GM12878 (cell line): ENCODE measurements around the gene C15orf40. TPM values are rescaled to one million over a fixed set of nuclear protein-coding genes. Genes with fewer than 3 reads are reported as not detected.

Experiments used
- BMI1 ChIP-seq: fragments of 450-650 bp; IDR thresholded peaks from 2 replicates; pipeline ENCODE4 v1.6.1; 2016; ENCODE audit warnings: mild to moderate bottlenecking, moderate library complexity, borderline replicate concordance
- CBX3 ChIP-seq: fragments of 200-600 bp; sonication (generic); IDR thresholded peaks from 2 replicates; pipeline ENCODE4 v1.6.1; 2016; ENCODE audit warnings: low read depth, borderline replicate concordance
- CREM ChIP-seq: IDR thresholded peaks from 2 replicates; pipeline ENCODE4 v1.6.1; 2014; ENCODE audit warnings: antibody characterized with exemption, low read depth
- DPF2 ChIP-seq: fragments of 450-650 bp; IDR thresholded peaks from 2 replicates; pipeline ENCODE4 v1.6.1; 2017; ENCODE audit warnings: mild to moderate bottlenecking
- EP300 ChIP-seq, 2 experiments: fragments of 150-350 bp in 1 of 2; IDR thresholded peaks; 2 replicates each; pipeline ENCODE4 v1.6.1; 2011 to 2012; ENCODE audit warnings: low read depth in 2 of 2, low read length in 2 of 2, borderline replicate concordance in 1 of 2, improper control_type of control experiment in 1 of 2, inconsistent platforms in 1 of 2; ENCODE audit not compliant: control insufficient read depth in 1 of 2
- GATAD2B ChIP-seq: fragments of 450-650 bp; conservative IDR thresholded peaks from 2 replicates; pipeline ENCODE4 v1.6.1; 2017; ENCODE audit warnings: low read depth, mild to moderate bottlenecking, moderate library complexity
- IKZF2 ChIP-seq, 2 experiments: fragments of 450-650 bp; IDR thresholded peaks; 2 replicates each; pipeline ENCODE4 v1.6.1; 2017; ENCODE audit warnings: mild to moderate bottlenecking in 2 of 2, moderate library complexity in 2 of 2
- JUNB ChIP-seq: IDR thresholded peaks from 2 replicates; pipeline ENCODE4 v1.6.1; 2016; ENCODE audit warnings: antibody characterized with exemption, mild to moderate bottlenecking
- KAT2A ChIP-seq: conservative IDR thresholded peaks from 2 replicates; pipeline ENCODE4 v1.6.1; 2011; ENCODE audit warnings: low read depth, low read length; ENCODE audit not compliant: control insufficient read depth
- KLF5 ChIP-seq: fragments of 450-650 bp; IDR thresholded peaks from 2 replicates; pipeline ENCODE4 v1.6.1; 2014; ENCODE audit warnings: mild to moderate bottlenecking; ENCODE audit not compliant: partially characterized antibody
- LARP7 ChIP-seq: fragments of 450-650 bp; IDR thresholded peaks from 2 replicates; pipeline ENCODE4 v1.6.1; 2017; ENCODE audit warnings: mild to moderate bottlenecking
- NBN ChIP-seq: fragments of 450-650 bp; IDR thresholded peaks from 2 replicates; pipeline ENCODE4 v1.6.1; 2016
- NFYB ChIP-seq: IDR thresholded peaks from 2 replicates; pipeline ENCODE4 v1.6.1; 2011; ENCODE audit warnings: low read depth, mild to moderate bottlenecking, low read length, improper control_type of control experiment, moderate library complexity; ENCODE audit not compliant: insufficient read depth
- NR2F1 ChIP-seq: fragments of 450-650 bp; conservative IDR thresholded peaks from 2 replicates; pipeline ENCODE4 v1.6.1; 2017; ENCODE audit warnings: mild to moderate bottlenecking
- PAX5 ChIP-seq: IDR thresholded peaks from 2 replicates; pipeline ENCODE4 v1.6.1; 2011; ENCODE audit warnings: low read depth, low read length, borderline replicate concordance
- RELB ChIP-seq: fragments of 450-650 bp; IDR thresholded peaks from 2 replicates; pipeline ENCODE4 v1.6.1; 2017; ENCODE audit warnings: low read depth, mild to moderate bottlenecking, moderate library complexity
- RUNX3 ChIP-seq: IDR thresholded peaks from 2 replicates; pipeline ENCODE4 v1.6.1; 2012; ENCODE audit warnings: low read length, inconsistent platforms
- SMARCA5 ChIP-seq: fragments of 450-650 bp; IDR thresholded peaks from 2 replicates; pipeline ENCODE4 v1.6.1; 2017; ENCODE audit warnings: mild to moderate bottlenecking
- SREBF1 ChIP-seq: IDR thresholded peaks from 2 replicates; pipeline ENCODE4 v1.6.1; 2012; ENCODE audit warnings: mild to moderate bottlenecking, low read length
- SUPT20H ChIP-seq: IDR thresholded peaks from 2 replicates; pipeline ENCODE4 v1.6.1; 2011; ENCODE audit warnings: low read depth, mild to moderate bottlenecking, low read length, moderate library complexity, borderline replicate concordance; ENCODE audit not compliant: control insufficient read depth
- SUZ12 ChIP-seq: fragments of 200-600 bp; sonication (generic); IDR thresholded peaks from one replicate; pipeline ENCODE4 v1.6.1; 2018; ENCODE audit warnings: antibody characterized with exemption, mild to moderate bottlenecking; ENCODE audit not compliant: unreplicated experiment
- ZBTB33 ChIP-seq: fragments of 450-650 bp; IDR thresholded peaks from 2 replicates; pipeline ENCODE4 v1.6.1; 2017; ENCODE audit warnings: mild to moderate bottlenecking
- ZNF622 ChIP-seq: fragments of 450-650 bp; IDR thresholded peaks from 2 replicates; pipeline ENCODE4 v1.6.1; 2017; ENCODE audit warnings: mild to moderate bottlenecking, inconsistent platforms
- ZSCAN29 ChIP-seq: fragments of 450-650 bp; IDR thresholded peaks from 2 replicates; pipeline ENCODE4 v1.6.1; 2017; ENCODE audit warnings: mild to moderate bottlenecking, moderate library complexity
- polyA plus RNA-seq, 11 experiments: library from polyadenylated mRNA; depleted of rRNA in 4 of 11; unstranded in 6 of 11; stranded (reverse) in 5 of 11; fragments of >200 nt; fragmentation: Nextera tagmentation in 4 of 11; fragmentation: Illumina TruSeq in 1 of 11; extraction: Ambion mirVana in 4 of 11; extraction: Trizol in 1 of 11; gene quantifications; 1 replicate in 1 of 11; 2 replicates in 10 of 11; pipeline versions ENCODE4 v1.2.1 to v1.2.3, GENCODE V29; 2011 to 2016; ENCODE audit warnings: inconsistent platforms in 2 of 11, missing spikeins in 2 of 11, low read depth in 1 of 11
- total RNA-seq, 4 experiments: library from RNA; depleted of rRNA in 3 of 4; stranded (reverse); fragments of >200 nt in 3 of 4; fragmentation: Illumina TruSeq in 1 of 4; extraction: Trizol in 1 of 4; gene quantifications; 2 replicates each; pipeline versions ENCODE4 v1.2.1 to v1.2.3, GENCODE V29; 2013 to 2021
- TF ChIP-seq, protein P1 (sequence below): fragments of 450-650 bp; IDR thresholded peaks from 2 replicates; pipeline ENCODE4 v1.6.1; 2017; ENCODE audit warnings: mild to moderate bottlenecking, moderate library complexity

Gene C15orf40
- total and polyA plus RNA-seq, 10 of the 15 experiments (the other 5 are each of a cell fraction or from before 2014, with no cell fraction given): 21.3 to 70.0 (median 31.8) TPM

DNA sequence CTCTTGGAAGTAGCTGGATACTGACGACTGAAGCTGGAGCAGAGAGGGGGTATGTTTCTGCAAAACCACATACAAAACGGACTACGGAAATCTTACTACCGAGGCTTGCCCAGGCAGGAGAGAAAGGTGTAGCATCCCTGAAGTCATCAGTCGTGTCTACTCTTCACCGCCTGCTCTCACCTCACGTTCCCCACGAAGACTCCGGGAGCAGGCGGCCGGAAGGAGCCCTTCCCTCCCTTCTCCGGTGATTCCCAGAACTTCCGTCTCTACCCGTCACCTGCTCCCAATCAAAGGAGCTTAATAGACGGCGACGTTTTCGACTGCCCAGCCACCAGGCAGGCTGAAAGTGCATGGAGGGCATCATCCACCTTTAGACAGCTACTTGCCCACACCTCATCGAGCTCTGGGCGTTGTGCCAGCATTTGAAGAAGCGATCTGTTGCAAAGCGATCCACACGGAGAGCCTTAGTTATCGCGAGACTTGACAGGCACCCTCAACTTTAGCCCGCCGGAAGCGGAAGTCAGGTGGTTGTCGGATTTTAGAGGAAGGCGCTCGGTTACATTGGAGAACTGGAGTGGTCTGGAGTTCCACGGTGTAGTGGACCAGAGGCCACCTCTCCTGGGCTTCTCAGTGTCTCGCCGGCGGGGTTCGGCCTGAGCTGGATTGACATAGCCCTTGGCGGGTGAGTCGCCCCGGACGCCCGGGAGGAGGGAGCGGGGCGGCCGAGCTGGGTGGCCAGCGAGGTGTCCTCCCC is 25.6 kb downstream of the C15orf40 start, which contains the start of gene RAMAC (continued):
- TF ChIP-seq ZSCAN29: no peak
- no peak for TF ChIP-seq SREBF1
- TF ChIP-seq, protein P1, sequence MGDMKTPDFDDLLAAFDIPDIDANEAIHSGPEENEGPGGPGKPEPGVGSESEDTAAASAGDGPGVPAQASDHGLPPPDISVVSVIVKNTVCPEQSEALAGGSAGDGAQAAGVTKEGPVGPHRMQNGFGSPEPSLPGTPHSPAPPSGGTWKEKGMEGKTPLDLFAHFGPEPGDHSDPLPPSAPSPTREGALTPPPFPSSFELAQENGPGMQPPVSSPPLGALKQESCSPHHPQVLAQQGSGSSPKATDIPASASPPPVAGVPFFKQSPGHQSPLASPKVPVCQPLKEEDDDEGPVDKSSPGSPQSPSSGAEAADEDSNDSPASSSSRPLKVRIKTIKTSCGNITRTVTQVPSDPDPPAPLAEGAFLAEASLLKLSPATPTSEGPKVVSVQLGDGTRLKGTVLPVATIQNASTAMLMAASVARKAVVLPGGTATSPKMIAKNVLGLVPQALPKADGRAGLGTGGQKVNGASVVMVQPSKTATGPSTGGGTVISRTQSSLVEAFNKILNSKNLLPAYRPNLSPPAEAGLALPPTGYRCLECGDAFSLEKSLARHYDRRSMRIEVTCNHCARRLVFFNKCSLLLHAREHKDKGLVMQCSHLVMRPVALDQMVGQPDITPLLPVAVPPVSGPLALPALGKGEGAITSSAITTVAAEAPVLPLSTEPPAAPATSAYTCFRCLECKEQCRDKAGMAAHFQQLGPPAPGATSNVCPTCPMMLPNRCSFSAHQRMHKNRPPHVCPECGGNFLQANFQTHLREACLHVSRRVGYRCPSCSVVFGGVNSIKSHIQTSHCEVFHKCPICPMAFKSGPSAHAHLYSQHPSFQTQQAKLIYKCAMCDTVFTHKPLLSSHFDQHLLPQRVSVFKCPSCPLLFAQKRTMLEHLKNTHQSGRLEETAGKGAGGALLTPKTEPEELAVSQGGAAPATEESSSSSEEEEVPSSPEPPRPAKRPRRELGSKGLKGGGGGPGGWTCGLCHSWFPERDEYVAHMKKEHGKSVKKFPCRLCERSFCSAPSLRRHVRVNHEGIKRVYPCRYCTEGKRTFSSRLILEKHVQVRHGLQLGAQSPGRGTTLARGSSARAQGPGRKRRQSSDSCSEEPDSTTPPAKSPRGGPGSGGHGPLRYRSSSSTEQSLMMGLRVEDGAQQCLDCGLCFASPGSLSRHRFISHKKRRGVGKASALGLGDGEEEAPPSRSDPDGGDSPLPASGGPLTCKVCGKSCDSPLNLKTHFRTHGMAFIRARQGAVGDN: peak; percentile 80
- TF ChIP-seq ZBTB33: no peak
- TF ChIP-seq SUPT20H: no peak
- TF ChIP-seq BMI1: no peak
- no peak for TF ChIP-seq CREM
- 0 out of 2 replicates have a peak, but pooled peaks have one; percentile 29 for TF ChIP-seq GATAD2B
- TF ChIP-seq KLF5: no peak
- peak; percentile 74 for TF ChIP-seq RELB
- TF ChIP-seq DPF2: 0 out of 2 replicates have a peak, but pooled peaks have one; percentile 33
- no peak for TF ChIP-seq CBX3
- TF ChIP-seq ZNF622: no peak
- TF ChIP-seq RUNX3: peak; percentile 6; the same call in 1 of the 2 replicates
- TF ChIP-seq JUNB: no peak
- no peak for TF ChIP-seq NFYB
- 0 out of 2 replicates have a peak, but pooled peaks have one; percentile 39 for TF ChIP-seq NBN
- no peak for TF ChIP-seq LARP7
- TF ChIP-seq IKZF2 (IDR thresholded peaks at IDR 0.05): peak; percentile 53; a peak in 2 of 4 replicates
- TF ChIP-seq PAX5: no peak
- TF ChIP-seq SMARCA5: no peak
- TF ChIP-seq KAT2A: no peak
- no peak for TF ChIP-seq NR2F1
- TF ChIP-seq SUZ12: no peak
- no peak for TF ChIP-seq EP300 (IDR thresholded peaks at IDR 0.05; ENCODE audit: borderline replicate concordance in 1 of 2, control insufficient read depth in 1 of 2, low read depth in 2 of 2, low read length in 2 of 2)
